Activated T-helper 17 cell treated with anti-CD3 and anti-CD28 coated beads, Interleukin-2, amount 50 U/mL, for 72 hours (primary cell): ENCODE data around the gene C19orf25. TPM values are rescaled to one million over a fixed set of nuclear protein-coding genes. Genes with fewer than 3 reads are reported as not detected.

Source experiments
- ATAC-seq: fragments of 150-1000 bp; cut with Tn5 transposase; replicated peaks from 2 replicates; pipeline ENCODE4 v1.10.0; 2021; ENCODE audit warnings: mild to moderate bottlenecking, moderate library complexity
- H3K27ac Mint-ChIP-seq: one replicate; pipeline ENCODE4 v1.8.0; 2022; ENCODE audit warnings: mixed read lengths
- H3K27me3 Mint-ChIP-seq: one replicate; pipeline ENCODE4 v1.8.0; 2022; ENCODE audit warnings: mixed read lengths
- H3K36me3 Mint-ChIP-seq: one replicate; pipeline ENCODE4 v1.8.0; 2022; ENCODE audit warnings: low read depth, mild to moderate bottlenecking, mixed read lengths
- H3K4me1 Mint-ChIP-seq: one replicate; pipeline ENCODE4 v1.8.0; 2022; ENCODE audit warnings: mixed read lengths
- H3K4me3 Mint-ChIP-seq: one replicate; pipeline ENCODE4 v1.8.0; 2022; ENCODE audit warnings: mild to moderate bottlenecking, mixed read lengths
- H3K9me3 Mint-ChIP-seq: one replicate; pipeline ENCODE4 v1.8.0; 2022; ENCODE audit warnings: mixed read lengths
- total RNA-seq, 2 donors: library from RNA; stranded (reverse); gene quantifications; one replicate each; pipeline ENCODE4 v1.2.3, GENCODE V29; 2022

The C19orf25 gene
- total RNA-seq, 2 donors from 2014 or later = 36.5 to 37.2 TPM

DNA sequence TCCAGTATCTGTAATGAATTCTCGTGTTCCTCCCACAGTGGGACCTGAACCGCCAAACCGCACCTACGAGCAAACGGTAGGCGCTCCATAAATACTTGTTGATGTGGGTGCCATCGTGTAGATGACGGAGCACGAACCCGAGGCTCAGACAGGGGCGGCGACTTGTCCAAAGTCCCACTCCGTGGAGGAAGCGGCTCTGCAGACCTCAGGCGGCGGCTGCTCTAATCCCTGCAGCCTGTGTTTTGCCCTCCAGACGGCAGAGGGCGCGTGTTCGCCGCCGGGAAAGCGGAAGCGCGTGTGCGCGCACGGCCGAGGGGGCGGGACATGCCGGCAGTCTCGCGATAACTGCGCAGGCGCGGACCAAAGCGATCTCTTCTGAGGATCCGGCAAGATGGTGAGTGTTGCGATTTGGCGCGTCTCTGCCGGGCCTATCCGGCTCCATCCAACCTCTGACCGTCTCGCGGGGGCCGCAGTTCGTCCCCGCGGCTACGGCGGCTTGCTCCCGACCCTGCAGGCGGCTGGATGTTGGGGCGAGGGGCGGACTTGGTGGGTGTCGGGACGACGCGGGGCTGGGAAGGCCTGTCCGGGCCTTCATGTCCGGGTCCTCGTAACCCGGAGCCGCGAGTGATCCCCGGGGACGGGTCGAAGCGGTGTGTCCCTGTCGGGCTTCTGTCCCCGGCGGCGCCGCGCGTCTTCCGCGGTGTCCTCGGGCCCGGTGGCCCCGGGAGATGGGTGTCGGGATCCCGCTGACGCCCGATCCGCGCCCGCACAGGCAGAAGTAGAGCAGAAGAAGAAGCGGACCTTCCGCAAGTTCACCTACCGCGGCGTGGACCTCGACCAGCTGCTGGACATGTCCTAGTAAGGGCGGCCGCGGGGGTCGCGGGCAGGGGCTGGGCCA lies 40.7 kb downstream of the C19orf25 start, which contains the start of gene RPS15:
Gene RPS15, plus strand, starts transcription at position 362 of the 898 bp plus-strand sequence. Its CDS starts 30 bp downstream, at position 392.
- H3K4me1 Mint-ChIP-seq = no peaks in the 10 kb centered on the region

DNA sequence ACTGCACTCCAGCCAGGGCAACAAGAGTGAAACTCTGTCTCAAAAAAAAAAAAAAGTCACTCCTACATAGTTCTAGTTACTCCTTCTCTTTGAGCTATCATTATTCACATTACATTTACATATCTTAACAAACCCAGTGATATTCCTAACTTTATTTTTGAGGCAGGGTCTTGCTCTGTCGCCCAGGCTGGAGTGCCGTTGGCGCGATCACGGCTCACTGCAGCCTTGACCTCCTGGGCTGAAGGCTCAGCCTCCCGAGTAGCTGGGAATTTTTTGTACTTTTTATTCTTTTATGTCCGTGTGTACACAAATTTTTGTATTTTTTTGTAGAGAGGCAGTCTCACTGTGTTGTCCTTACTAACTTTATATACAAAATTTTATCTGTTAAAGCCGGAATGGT lies 41.4 kb downstream of the C19orf25 start:
- ATAC-seq = no peak
- no peaks in the 10 kb centered on the region for H3K9me3 Mint-ChIP-seq
- H3K4me3 Mint-ChIP-seq = peak overlapping the region; percentile 93
- peaks cover 64% of the 10 kb centered on the region for H3K36me3 Mint-ChIP-seq
- H3K27ac Mint-ChIP-seq = peak overlapping the region; percentile 99
- H3K4me1 Mint-ChIP-seq = no peaks in the 10 kb centered on the region
- H3K27me3 Mint-ChIP-seq = no peaks in the 10 kb centered on the region

More for the DNA sequence above, 40.7 kb downstream of the C19orf25 start, which contains the start of gene RPS15:
- Mint-ChIP-seq H3K27ac (peak within 1 kb of the TSS; percentile 99), H3K27me3 (no peaks in the 10 kb centered on the region), H3K9me3 (no peaks in the 10 kb centered on the region), H3K36me3 (peaks cover 61% of the 10 kb centered on the region), H3K4me3 (peak within 1 kb of the TSS; percentile 93)
- peak; percentile 89 for ATAC-seq

DNA sequence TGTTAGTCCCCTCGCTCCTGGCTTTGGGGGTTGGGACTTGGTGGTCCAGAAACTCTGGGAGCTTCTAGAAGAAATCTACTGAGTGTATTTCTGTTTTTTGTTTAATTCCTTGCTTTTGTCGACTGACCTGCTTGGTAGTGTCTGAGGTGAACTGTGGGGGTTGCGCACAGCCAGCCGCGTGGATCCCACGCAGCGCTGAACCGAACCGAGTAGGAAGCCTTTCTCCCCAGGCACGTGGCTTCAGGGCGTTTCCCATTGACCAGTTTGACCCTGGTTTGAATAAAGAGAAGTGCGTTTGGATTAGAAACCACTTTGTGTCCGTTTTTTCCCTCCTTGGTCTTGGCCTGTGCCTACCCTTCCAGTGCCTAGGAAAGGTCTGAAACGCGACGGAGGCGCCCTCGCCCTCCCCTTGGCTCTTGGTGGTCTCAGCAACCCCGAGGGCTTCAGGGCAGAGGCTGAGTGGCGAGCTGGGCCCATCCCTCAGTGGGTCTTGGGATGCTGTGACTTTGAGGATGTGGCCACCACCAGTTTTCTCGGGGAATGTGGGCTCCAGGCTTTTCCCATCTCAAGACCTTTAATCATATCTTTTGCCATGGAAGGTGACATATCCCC lies 43.5 kb downstream of the C19orf25 start:
- Mint-ChIP-seq H3K36me3 (peaks cover 64% of the 10 kb centered on the region), H3K9me3 (no peaks in the 10 kb centered on the region), H3K27ac (no peak overlapping the region)

DNA sequence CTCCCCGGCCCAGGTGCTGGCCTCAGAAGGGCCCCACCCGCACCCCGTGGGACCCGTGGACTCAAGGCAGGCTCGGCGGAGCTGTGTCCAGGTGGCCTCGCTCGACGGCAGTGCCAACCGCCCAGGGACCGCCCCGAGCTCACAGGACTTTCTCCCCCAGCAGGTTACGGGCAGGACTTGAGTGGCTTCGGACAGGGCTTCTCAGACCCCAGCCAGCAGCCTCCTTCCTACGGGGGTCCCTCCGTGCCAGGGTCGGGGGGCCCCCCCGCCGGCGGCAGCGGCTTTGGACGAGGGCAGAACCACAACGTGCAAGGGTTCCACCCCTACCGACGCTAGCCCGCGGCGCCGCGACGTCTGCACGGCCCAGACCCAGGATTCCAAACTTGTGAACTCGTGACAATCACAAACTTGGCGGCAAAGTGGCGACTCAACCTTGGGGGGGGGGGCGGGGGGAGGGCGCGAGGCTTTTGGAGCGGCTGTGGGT lies 44.4 kb downstream of the C19orf25 start:
- no peaks in the 10 kb centered on the region for H3K9me3 Mint-ChIP-seq
- ATAC-seq = no peak

More for the DNA sequence above, 43.5 kb downstream of the C19orf25 start:
- Mint-ChIP-seq H3K4me1 (no peaks in the 10 kb centered on the region), H3K4me3 (no peak overlapping the region), H3K27me3 (no peaks in the 10 kb centered on the region)
- no peak for ATAC-seq

DNA sequence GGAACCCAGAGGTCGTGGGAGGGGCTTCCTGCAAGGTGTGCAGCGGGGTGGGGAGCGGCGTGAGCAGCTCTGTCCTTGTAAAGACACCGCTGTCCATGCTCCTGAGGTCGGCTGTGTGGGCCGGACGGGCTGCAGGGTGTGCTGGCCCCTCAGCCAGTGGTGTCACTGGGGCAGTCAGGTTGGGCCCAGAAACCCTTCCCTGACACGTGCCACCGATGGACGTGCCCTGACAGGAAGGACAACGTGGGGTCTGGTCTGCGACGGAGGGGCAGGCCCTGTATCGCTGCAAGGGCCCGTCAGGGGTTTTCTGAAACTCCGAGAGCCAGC lies 45.0 kb downstream of the C19orf25 start:
- Mint-ChIP-seq H3K4me3 (no peak overlapping the region), H3K36me3 (peaks cover 61% of the 10 kb centered on the region), H3K27ac (no peak overlapping the region), H3K9me3 (no peaks in the 10 kb centered on the region), H3K27me3 (no peaks in the 10 kb centered on the region), H3K4me1 (no peaks in the 10 kb centered on the region)
- ATAC-seq = no peak

More for the DNA sequence above, 44.4 kb downstream of the C19orf25 start:
- Mint-ChIP-seq H3K27ac (no peak overlapping the region), H3K36me3 (peaks cover 63% of the 10 kb centered on the region), H3K4me1 (no peaks in the 10 kb centered on the region), H3K27me3 (no peaks in the 10 kb centered on the region), H3K4me3 (no peak overlapping the region)

DNA sequence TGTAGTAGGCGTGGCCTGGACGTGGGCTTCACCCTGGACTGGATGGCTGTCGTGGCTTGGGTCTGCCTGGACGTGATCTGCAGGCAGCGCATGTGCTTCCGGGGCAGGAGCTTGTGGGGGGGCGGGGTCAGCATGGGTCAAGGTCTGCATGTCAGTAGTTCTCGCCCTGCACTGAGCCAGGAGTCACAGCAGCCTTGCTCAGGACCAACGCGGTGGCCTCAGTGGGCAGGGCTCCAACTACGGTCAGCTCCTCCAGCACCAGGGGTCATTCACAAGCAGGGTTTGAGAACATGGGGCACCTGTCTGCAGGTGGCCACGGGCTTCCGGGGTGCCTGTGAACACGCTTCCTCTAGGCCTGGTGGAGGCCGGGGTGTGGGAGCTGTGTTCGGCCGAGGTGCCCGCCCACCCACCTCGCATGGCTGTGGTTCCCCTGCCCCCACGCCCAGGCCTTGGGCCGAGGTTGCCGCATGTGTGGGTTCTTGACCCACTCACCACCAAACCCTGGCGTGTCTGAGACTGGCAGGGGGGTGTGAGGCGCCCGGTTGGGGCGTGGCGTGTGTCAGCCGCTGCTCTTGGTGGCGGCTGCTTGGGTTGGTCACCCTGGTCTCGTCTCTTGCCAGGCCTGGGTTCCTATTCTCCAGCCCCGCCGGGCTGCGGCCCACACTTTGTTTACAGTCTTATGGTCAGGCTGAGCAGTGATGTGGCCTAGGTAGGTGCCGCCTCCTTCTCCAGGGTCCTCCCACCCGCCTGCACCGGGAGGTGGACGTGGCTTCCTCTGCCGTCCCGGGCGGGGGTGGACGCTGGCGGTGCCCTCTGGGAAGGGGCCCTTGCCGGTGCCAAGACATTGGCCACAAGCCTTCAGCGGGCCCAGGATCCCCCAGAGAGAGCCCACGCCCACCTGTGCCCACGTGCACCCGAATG lies 45.6 kb downstream of the C19orf25 start:
- Mint-ChIP-seq H3K9me3 (no peaks in the 10 kb centered on the region), H3K27me3 (no peaks in the 10 kb centered on the region), H3K27ac (no peak overlapping the region), H3K4me1 (no peaks in the 10 kb centered on the region), H3K36me3 (peaks cover 58% of the 10 kb centered on the region), H3K4me3 (no peak overlapping the region)
- ATAC-seq = no peak

DNA sequence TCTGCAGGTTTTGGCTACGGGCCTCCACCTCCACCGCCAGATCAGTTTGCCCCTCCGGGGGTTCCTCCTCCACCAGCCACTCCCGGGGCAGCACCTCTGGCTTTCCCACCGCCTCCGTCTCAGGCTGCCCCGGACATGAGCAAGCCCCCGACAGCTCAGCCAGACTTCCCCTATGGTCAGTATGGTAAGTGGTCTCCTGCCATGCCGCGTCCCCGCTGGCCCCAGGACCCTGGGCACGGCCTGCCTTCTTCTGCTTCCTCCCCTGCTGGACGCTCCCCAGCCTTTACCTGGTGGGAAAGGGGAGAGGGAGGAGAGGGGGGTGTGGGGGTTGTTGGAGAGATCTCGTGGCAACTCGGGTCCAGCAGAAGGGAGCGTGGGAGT lies 46.5 kb downstream of the C19orf25 start:
- ATAC-seq = no peak
- no peaks in the 10 kb centered on the region for H3K4me1 Mint-ChIP-seq
- H3K36me3 Mint-ChIP-seq = peaks cover 61% of the 10 kb centered on the region
- H3K27ac Mint-ChIP-seq = no peak overlapping the region
- no peaks in the 10 kb centered on the region for H3K9me3 Mint-ChIP-seq
- H3K4me3 Mint-ChIP-seq = no peak overlapping the region
- no peaks in the 10 kb centered on the region for H3K27me3 Mint-ChIP-seq

DNA sequence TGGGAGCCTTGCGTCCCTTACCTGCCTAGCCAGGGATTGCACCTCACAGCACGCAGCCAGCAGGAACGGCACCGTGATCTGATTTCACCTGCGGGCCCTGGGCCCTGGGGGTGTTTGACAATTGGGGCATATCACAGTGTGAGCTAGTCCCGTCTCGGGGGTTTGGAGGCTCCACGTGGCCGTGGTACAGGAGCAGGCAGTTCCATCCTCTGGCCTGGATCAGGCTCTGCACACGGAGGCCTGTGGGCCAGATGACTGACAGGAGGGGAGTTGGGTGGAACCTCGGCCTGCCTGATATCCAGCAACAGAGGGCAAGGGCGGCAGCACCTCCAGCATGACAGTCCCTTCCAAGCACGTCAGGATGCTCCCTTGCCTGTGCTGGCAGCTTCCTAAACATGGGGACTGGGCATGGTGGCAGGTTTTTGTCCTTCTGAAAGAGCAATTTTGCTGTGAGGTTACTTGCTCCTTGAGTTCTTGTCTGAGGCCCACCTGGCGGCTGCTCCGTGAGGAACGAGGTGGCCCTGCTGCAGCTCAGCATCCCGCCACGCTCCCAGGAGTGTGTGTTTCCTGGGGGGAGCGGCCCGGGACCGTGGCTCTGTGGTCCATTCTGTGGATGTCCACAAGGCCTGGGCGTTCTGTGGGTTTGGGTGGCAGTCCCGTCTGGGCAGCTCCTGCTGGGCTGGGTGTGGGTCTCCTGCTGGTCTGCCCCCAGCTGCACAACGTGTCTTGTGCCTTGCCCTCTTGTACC lies 47.1 kb downstream of the C19orf25 start:
- Mint-ChIP-seq H3K27ac (no peak overlapping the region), H3K4me3 (no peak overlapping the region), H3K36me3 (peaks cover 67% of the 10 kb centered on the region), H3K4me1 (no peaks in the 10 kb centered on the region), H3K27me3 (no peaks in the 10 kb centered on the region), H3K9me3 (no peaks in the 10 kb centered on the region)
- no peak for ATAC-seq

DNA sequence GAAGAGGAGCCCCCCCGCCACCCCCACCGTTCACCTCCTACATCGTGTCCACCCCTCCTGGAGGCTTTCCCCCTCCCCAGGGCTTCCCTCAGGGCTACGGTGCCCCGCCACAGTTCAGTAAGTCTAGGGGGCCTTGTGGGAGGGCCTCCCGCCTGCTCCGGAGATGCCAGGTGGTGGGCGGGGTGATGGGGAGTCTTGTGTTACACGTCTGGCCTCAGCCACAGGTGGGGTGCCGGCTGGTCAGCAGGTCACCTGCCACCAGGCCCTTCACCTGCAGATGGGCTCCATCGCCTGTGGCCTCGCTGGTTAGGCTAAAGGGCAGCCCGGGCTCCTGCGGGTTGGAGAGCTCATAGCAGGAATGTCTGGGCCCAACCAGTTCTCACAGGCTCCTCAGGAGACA lies 48.8 kb downstream of the C19orf25 start:
- Mint-ChIP-seq H3K36me3 (peaks cover 77% of the 10 kb centered on the region), H3K9me3 (no peaks in the 10 kb centered on the region), H3K27me3 (no peaks in the 10 kb centered on the region), H3K4me3 (no peak overlapping the region), H3K27ac (no peak overlapping the region), H3K4me1 (no peaks in the 10 kb centered on the region)
- ATAC-seq = no peak

DNA sequence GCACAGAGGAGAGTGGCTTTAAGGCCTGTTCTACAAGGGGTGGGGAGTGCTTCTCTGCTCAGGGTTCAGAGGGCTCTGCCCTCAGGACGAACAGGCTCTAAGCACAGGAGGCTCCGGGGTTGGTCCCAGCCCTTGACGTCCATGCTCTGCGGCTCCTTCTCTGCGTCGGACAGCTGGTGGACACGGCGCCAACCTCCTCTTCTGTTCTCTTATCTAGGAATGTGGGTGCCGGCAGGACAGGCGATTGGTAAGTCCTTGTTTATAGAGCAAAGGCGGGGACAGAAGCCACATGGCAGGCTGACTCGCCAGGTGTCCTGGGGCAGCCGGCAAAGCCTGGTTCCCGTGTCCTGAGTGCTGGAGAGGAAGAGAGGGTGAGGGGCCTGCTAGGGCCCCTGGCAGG lies 49.3 kb downstream of the C19orf25 start:
- no peaks in the 10 kb centered on the region for H3K4me1 Mint-ChIP-seq
- no peak overlapping the region for H3K4me3 Mint-ChIP-seq
- no peak overlapping the region for H3K27ac Mint-ChIP-seq
- H3K9me3 Mint-ChIP-seq = no peaks in the 10 kb centered on the region
- ATAC-seq = no peak
- H3K27me3 Mint-ChIP-seq = no peaks in the 10 kb centered on the region
- H3K36me3 Mint-ChIP-seq = peaks cover 79% of the 10 kb centered on the region

DNA sequence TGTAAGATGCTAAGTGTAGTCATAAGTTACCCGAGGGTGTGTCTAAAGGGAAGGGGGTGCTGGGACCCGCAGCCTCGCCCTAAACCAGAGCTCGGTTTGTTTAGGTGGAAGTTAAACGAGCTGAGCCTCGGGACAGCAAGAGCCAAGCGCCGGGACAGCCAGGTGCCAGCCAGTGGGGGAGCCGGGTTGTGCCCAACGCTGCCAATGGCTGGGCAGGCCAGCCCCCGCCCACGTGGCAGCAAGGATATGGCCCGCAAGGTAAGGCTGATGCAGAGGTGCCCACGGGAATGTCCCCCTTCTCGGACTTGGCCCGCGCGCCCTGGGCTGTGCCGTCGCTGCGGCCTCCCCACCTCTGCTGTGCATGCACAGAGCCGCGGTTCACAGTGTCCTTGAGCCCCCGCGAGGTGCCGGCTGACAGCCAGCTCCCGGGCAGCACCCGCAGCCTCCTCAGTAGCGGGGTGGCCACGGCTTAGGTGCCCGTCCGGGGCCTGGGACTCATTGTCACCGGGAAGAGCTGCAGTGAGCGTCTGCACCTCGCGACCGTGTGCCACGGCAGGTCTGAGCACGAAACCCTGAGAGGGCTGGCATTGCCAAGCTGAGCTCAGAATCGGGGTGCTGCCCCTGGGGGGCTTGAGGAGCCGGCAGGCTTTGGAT lies 50.1 kb downstream of the C19orf25 start:
- peaks cover 88% of the 10 kb centered on the region for H3K36me3 Mint-ChIP-seq
- no peak overlapping the region for H3K27ac Mint-ChIP-seq

DNA sequence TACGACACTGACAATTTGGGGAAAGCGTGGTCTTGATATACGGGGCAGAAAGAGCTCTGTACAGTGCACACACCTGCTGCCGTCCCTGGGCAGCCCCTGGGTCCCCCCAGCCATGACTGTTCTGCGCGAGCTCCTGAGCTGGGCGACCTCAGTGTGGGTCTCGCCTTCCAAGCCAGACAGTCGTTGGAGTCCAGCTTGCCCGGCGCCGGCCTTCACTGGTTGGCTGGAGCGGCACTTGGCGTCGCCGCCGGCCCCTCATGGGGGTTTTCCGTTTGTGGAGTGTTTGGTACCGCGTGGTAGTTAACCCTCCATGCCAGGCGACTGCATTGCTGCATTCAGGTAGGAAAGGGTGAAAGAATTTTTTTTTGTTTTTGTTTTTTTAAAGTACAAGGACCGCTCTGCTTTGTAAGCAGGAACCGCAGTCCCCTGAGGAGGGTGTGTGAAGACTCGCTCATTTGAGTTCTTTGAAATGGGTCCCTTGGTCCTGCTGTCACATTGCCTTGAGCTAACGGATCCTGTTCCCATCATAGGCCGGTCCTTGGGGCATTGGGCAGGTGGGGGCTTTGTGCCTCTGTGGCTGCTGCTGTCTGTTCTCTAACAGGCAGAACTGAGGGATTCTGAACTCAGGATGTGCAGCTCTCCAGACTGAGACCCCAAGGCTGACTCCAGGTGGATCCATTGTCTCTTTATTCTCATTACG lies 51.6 kb downstream of the C19orf25 start:
- no peaks in the 10 kb centered on the region for H3K9me3 Mint-ChIP-seq
- no peaks in the 10 kb centered on the region for H3K27me3 Mint-ChIP-seq
- H3K36me3 Mint-ChIP-seq = peaks cover 93% of the 10 kb centered on the region
- H3K4me1 Mint-ChIP-seq = no peaks in the 10 kb centered on the region
- no peak overlapping the region for H3K27ac Mint-ChIP-seq
- ATAC-seq = no peak
- H3K4me3 Mint-ChIP-seq = no peak overlapping the region

More for the DNA sequence above, 50.1 kb downstream of the C19orf25 start:
- Mint-ChIP-seq H3K27me3 (no peaks in the 10 kb centered on the region), H3K4me3 (no peak overlapping the region), H3K4me1 (no peaks in the 10 kb centered on the region), H3K9me3 (no peaks in the 10 kb centered on the region)
- ATAC-seq = no peak

DNA sequence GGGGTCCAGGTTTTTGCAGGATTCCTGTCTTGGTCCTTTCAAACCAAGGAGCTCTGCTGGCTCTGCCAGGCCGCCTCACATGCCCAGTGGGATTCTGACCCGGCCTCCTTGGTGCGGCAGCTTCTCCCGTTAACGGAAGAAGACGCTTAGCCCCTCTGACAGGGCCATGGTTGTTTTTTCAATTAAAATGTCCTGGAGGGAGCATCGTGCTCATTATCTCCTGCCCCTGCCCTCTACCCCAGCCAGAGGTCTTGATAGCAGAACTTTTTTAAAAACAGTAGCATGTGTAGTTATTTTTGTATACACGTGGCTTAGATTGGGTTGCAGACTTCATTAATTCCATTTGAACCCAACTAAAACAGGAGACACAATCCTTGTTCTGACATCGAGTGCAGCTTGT lies 52.3 kb downstream of the C19orf25 start:
- H3K36me3 Mint-ChIP-seq = peaks cover 93% of the 10 kb centered on the region
- H3K9me3 Mint-ChIP-seq = no peaks in the 10 kb centered on the region
- no peaks in the 10 kb centered on the region for H3K27me3 Mint-ChIP-seq
- no peak overlapping the region for H3K4me3 Mint-ChIP-seq
- H3K4me1 Mint-ChIP-seq = no peaks in the 10 kb centered on the region
- ATAC-seq = no peak
- H3K27ac Mint-ChIP-seq = no peak overlapping the region
